Keratinocyte (primary cell): Measurements from ENCODE around the gene PRSS33.

Experiments used
- EZH2 ChIP-seq: IDR thresholded peaks from one replicate; pipeline ENCODE4 v1.6.1; 2012; ENCODE audit warnings: inconsistent platforms, mild to moderate bottlenecking, low read length, moderate library complexity
- TF ChIP-seq, protein P1 (sequence below), 3 experiments: IDR thresholded peaks in 1 of 3; conservative IDR thresholded peaks in 1 of 3; optimal IDR thresholded peaks in 1 of 3; 2 replicates in 2 of 3; 3 replicates in 1 of 3; pipeline versions ENCODE3 to v1.5.1; 2011; ENCODE audit warnings: low read length in 3 of 3, mild to moderate bottlenecking in 3 of 3, moderate library complexity in 2 of 3, control low read depth in 1 of 3, inconsistent platforms in 1 of 3; ENCODE audit not compliant: insufficient read depth in 2 of 3; ENCODE audit errors: extremely low read depth in 1 of 3

DNA sequence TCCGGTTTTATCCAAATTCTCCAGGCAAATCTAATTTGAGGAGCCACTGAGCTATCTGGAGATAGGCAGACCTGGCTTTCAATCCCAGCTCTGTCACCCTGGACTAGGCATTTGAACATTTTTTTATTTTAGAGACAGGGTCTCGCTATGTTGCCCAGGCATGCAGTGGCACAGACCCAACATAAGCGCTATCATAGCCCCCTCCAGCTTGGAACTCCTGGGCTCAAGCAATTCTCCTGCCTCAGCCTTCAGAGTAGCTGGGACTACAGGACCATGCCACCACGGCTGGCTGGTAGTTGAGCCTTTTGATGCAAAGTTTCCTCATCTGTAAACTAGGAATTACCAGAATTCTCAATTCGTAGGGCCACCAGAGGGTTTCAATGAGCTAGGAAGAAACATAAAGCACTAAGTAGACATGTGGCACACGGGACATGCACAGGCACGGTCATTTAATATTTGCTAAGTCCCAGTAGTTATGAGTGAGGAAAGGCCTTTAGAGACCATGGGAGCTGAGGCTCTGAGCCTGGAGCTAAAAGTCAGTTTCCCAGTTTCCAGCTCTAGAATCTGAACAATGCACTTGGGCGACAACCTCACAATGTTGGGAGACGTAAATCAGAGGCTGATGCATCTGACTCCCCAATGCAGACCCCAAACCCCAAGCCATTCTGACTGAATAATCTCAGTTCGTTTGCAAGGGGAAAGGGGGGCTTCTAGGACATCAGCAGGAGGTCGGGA lies 11.4 kb downstream of the PRSS33 start:
- TF ChIP-seq, protein P1, sequence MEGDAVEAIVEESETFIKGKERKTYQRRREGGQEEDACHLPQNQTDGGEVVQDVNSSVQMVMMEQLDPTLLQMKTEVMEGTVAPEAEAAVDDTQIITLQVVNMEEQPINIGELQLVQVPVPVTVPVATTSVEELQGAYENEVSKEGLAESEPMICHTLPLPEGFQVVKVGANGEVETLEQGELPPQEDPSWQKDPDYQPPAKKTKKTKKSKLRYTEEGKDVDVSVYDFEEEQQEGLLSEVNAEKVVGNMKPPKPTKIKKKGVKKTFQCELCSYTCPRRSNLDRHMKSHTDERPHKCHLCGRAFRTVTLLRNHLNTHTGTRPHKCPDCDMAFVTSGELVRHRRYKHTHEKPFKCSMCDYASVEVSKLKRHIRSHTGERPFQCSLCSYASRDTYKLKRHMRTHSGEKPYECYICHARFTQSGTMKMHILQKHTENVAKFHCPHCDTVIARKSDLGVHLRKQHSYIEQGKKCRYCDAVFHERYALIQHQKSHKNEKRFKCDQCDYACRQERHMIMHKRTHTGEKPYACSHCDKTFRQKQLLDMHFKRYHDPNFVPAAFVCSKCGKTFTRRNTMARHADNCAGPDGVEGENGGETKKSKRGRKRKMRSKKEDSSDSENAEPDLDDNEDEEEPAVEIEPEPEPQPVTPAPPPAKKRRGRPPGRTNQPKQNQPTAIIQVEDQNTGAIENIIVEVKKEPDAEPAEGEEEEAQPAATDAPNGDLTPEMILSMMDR (optimal IDR thresholded peaks at IDR 0.05 in 1 of 3, IDR thresholded peaks at IDR 0.05 in 1 of 3, conservative IDR thresholded peaks at IDR 0.05 in 1 of 3; ENCODE audit: extremely low read depth in 1 of 3, insufficient read depth in 2 of 3, low read length in 3 of 3): no peak
- no peak for TF ChIP-seq EZH2
